ENCODE results near the gene BCL2.

The BCL2 gene

GRCh38 chr18:63282793-63283192, 36.8 kb downstream of the BCL2 start:
- in situ Hi-C loops (cut with MboI; ENCODE audit: low pct_unique_long_range_greater_than_20kb, low sequenced_read_pairs, unreplicated experiment): no loop called here
- TF ChIP-seq, protein P1, sequence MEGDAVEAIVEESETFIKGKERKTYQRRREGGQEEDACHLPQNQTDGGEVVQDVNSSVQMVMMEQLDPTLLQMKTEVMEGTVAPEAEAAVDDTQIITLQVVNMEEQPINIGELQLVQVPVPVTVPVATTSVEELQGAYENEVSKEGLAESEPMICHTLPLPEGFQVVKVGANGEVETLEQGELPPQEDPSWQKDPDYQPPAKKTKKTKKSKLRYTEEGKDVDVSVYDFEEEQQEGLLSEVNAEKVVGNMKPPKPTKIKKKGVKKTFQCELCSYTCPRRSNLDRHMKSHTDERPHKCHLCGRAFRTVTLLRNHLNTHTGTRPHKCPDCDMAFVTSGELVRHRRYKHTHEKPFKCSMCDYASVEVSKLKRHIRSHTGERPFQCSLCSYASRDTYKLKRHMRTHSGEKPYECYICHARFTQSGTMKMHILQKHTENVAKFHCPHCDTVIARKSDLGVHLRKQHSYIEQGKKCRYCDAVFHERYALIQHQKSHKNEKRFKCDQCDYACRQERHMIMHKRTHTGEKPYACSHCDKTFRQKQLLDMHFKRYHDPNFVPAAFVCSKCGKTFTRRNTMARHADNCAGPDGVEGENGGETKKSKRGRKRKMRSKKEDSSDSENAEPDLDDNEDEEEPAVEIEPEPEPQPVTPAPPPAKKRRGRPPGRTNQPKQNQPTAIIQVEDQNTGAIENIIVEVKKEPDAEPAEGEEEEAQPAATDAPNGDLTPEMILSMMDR (IDR thresholded peaks at IDR 0.05; ENCODE audit: extremely low read depth, insufficient read depth, missing control alignments): no peak
- no peak for DNase-seq (ENCODE audit: low spot score)

DNA sequence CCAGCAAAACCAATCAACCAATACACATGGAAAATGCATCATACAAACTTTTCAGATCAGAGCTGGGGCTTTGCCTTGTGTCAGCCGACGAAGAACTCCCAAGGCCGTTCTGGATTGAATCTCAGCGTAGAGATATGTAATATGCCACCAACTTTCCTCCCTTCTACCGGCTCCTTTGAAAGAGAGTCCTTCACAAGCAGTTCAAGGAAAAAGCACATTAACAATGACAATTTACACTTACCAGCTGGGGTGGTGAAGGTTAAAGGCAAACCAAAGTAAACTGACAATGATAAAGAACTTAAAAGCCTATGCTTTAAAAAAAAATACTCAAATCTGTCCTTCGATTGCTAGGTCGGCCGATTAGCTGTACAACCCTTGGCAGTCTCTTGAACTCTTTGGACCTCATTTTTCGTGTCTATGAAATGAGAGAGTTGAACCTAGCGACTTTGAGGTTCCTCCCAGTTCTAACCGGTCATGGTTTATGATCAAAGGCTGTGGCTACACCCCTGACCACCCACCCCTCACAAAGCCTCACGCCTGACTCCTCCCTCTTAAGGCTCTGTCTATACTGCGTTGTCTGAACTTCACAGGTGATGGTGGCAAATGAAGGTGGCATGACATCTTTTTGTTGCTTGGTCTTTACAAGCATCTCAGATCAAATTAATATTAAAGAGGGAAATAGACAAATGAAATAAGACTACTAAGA, 46.2 kb downstream of the BCL2 start:
- DNase-seq (ENCODE audit: low spot score): no peak
- TF ChIP-seq, protein P1 (IDR thresholded peaks at IDR 0.05; ENCODE audit: extremely low read depth, insufficient read depth, missing control alignments): no peak
- in situ Hi-C loops (cut with MboI; ENCODE audit: low pct_unique_long_range_greater_than_20kb, low sequenced_read_pairs, unreplicated experiment): no loop called here

DNA sequence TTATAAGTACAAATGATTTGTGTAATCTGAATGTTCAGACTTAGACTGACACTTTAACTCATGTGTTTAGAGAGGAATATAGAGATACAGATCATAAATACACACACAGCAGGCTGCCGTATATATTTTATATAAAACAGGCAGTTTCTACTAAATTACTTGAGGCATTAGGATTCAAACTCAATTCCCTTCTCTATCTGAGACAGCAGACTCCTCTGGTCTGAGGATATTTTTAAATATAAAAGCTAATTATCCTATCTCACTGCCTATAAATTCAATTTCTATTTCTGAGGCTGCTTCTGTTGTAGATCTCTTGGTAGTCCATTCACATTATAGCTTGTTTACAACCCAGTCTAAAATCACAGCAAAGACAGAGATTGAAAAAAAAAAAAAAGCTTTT, 46.9 kb downstream of the BCL2 start:
- DNase-seq (ENCODE audit: low spot score): no peak
- in situ Hi-C loops (cut with MboI; ENCODE audit: low pct_unique_long_range_greater_than_20kb, low sequenced_read_pairs, unreplicated experiment): no loop called here
- TF ChIP-seq, protein P1 (IDR thresholded peaks at IDR 0.05; ENCODE audit: extremely low read depth, insufficient read depth, missing control alignments): no peak

DNA sequence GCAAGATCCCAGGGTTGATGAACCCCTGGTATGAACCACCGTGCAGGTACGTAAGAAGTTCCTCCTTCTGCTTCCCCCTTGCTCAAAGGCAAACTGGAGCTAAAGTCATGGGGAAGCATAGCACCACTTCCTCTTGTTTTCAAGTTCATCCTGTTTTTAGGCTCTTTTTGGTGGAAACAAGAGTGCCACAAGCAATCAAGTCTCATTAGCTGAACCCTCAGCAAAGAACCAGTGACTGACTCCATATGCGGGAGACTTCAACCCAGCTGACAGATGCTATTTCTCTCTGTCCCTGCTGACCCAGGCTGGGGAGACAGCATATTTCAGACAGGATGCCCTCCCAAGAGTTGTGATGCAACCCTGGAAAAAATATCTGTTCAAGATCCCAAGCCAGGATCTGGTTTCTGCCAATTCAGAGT, 47.7 kb downstream of the BCL2 start:
- in situ Hi-C loops (cut with MboI; ENCODE audit: low pct_unique_long_range_greater_than_20kb, low sequenced_read_pairs, unreplicated experiment): no loop called here
- DNase-seq (ENCODE audit: low spot score): no peak
- TF ChIP-seq, protein P1 (IDR thresholded peaks at IDR 0.05; ENCODE audit: extremely low read depth, insufficient read depth, missing control alignments): no peak

- in situ Hi-C loops (cut with MboI; ENCODE audit: low pct_unique_long_range_greater_than_20kb, low sequenced_read_pairs, unreplicated experiment): no loop called here
- DNase-seq (ENCODE audit: low spot score): no peak
These were observed 48.4 kb downstream of the BCL2 start for GRCh38 chr18:63271148-63271547.

DNA sequence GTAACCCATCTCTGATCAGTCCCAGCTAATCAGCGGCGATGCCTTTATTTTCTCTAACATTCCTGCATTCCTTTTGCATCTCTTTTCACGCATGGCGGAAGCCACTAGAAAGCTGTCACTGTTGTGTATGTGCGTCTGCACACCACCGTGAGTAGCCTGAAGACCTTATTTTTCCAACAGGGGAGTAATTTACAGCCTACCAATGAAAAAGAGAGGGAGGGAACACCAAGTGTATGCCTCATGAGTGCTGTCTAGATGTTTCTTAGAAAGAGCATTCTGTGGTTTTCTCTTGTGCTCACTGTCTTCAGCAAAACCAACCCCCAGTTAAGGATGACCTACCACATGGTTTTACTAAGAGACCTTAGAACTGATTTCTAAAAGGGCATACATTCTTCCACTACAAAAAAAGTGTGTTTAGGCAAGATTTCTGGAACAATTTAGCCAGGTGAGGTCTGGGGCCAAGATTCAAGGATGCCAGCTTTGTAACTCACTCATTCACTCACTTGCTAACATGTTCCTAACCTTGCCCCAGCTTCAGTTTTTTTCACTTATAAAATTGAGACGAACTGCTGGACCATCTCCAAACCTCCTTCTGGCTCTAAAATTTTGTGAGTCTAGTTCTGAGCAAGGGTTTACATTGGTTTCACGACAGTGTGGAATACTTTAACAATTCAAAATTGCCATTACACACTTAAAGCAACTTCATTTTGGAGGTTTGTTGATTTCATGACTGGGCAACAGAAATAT, 51.4 kb downstream of the BCL2 start:
- TF ChIP-seq, protein P1 (IDR thresholded peaks at IDR 0.05; ENCODE audit: extremely low read depth, insufficient read depth, missing control alignments): no peak
- in situ Hi-C loops (cut with MboI; ENCODE audit: low pct_unique_long_range_greater_than_20kb, low sequenced_read_pairs, unreplicated experiment): no loop called here
- peak; percentile 31 for DNase-seq (ENCODE audit: low spot score)

More at GRCh38 chr18:63271148-63271547, 48.4 kb downstream of the BCL2 start:
- TF ChIP-seq, protein P1 (IDR thresholded peaks at IDR 0.05; ENCODE audit: extremely low read depth, insufficient read depth, missing control alignments): no peak

Data from GM13977 (cell line).